Cerebellar nuclear complex (tissue), 1 donor: Measurements from ENCODE around the gene CRTC3.
"Not testable (repeated sequence)": the region's sequence is repeated elsewhere in the genome, so short reads cannot be mapped to it uniquely, and the experiment has no call there.

Experiments
- DNase-seq, 2 experiments: peaks; one replicate each; lab custom pipeline; 2025; lab: John Stamatoyannopoulos, UW

Gene CRTC3

DNA sequence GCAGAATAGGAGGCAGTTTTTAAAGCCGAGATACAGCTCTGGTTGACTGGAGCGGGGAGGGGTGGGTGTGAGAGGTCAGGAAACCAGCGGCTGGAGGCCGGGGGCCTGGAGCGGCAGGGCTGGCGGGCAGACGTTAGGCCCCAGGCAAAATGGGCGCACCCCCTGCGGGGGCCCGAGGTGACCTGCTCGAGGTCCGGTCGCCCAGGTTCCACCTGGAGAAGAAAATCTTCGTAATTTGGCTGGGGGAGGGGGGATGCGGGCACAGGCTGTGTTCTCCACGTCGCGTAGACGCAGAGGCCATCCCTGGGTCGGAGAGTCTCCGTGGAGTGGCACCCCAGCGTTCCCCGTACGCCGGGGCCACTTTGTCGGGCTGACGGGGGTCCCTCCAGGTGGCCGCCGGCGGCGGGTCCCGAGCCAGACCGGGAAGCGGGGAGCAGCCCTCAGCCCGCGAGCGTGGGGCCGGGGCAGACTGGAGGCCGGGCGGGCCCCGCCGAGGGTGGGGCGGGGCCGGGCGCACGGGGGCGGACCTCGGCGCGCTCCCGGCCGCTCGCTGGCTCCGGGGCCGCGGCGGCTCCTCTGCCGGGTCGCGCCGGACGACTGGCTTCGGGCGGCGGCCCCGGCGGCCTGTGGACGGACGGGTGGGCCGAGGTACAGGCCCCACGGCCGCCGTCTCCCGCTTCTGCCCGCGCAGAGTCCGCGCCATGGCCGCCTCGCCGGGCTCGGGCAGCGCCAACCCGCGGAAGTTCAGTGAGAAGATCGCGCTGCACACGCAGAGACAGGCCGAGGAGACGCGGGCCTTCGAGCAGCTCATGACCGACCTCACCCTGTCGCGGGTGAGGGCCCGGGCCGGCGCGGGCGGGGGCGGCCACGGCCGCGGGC is at the start of gene CRTC3:
CRTC3 (plus strand) TSS at position 553 of the 879 bp plus-strand sequence; CDS start at position 702, 149 bp downstream.
- no peak for DNase-seq

DNA sequence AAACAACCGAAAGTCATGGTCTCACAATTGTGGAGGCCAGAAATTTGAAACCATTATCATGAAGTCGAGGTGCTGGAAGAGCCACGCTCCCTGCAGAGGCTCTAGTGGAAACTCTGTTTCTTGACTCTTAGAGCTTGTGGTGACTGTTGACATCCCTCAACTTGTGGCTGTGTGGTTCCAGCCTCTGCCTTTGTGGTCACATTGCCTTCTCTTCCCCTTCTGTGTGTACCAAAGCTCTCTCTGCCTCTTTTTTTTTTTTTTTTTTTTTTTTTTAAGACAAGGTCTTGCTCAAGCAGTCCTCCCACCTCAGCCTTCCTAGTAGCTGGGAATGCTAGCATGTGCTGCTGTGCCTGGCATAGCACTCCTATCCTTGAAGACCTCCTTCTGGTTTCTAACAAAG is 48.7 kb upstream of the CRTC3 start:
- no peak for DNase-seq

DNA sequence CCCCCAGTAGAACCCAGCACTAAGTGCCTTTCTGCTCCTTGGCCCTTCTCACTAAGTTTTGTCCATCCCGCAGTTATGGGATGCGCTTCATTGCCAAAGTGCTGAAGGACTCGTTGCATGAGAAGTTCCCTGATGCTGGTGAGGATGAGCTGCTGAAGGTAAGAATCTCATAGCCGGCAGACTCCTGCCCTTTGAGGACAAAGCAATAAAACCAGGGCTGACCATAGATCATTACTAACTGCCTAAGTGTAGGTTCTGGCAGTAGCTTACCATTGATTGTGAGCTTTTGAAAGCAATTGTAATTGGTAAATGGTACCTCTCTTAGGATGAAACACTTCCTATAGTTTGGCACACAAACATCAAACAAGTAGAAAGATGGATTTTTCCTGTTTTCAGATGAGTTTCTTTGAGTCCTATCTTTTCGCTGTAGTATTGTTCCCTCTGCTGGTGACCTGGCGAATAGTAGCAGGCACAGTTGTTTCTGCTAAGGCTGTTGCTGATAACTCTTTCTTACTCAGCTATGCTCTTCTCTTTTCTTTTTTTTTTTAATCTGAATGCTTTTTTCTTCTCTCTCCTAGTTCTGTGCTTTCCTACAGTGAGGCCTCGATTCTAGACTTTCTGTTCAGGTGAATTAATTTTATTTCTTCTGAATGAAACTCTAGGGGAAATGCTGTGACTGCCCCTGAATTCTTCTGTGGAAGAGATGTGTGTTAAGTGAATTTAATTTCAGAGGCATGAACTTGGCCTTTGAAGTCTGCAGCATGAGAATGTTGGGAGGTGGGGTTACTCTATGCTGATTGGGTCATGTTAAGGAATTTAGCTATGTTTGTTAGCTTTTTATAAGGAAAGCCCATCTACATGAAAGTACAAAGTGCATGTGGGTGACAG is 47.4 kb upstream of the CRTC3 start:
- DNase-seq = no peak

DNA sequence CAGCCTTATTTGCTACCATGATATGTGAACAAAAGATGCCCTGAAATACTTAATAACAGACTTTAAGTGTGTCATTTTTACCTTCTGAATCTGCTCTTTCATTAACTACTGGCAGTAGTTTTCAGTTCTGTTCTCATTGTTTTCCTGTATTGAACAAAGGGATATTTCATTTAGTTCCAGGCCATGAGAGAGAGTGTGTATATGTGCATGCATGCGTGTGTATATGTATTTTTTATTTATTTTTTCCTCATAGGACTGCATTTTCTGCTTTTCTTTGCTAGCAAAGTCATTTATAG is 46.8 kb upstream of the CRTC3 start:
- no peak for DNase-seq

- DNase-seq = no peak
These were observed 46.1 kb upstream of the CRTC3 start for GRCh38 chr15:90483637-90484036.

GRCh38 chr15:90487186-90487585 is 42.5 kb upstream of the CRTC3 start:
- no peak for DNase-seq

DNA sequence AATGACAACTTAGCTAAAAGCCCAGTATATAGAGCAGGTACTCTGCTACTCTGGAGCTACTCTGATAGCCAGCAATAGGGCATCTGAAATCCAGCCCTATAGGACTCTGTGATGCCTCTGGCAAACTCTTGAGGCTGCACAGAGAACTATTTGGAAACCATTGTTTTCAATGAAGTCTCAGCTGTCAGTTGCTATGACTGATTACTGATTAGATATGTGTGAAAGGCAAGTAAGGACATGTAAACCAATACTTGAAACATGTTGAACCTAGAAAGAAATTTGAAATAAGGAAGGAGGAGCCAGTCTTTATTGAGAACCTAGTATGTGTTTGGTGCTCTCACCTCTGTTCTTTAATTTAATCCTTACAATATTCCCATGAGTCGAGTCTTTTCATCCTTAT is 40.2 kb upstream of the CRTC3 start:
- no peak for DNase-seq

DNA sequence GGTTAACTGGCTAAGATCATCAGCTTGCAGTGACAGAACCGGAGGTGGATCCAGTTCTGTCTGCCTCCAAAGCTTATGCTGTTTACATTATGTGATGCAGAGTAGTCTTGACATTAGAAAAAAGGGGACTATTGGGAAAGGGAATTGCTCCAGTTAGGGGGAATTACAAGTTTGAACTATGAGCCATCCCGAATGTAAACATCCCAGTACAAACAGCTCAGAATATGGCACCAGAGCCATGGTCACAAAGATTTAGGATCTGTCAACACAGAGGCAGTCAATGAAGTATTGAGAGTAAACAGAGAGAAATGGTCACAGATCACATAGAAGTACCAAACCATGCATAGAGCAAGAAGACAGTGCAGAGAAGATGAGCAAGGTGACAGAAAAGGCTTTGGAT is 39.8 kb upstream of the CRTC3 start:
- DNase-seq = no peak

GRCh38 chr15:90493647-90494046 is 36.1 kb upstream of the CRTC3 start:
- no peak for DNase-seq

GRCh38 chr15:90495067-90495466 is 34.7 kb upstream of the CRTC3 start:
- DNase-seq = no peak

- no peak for DNase-seq
These were observed 32.9 kb upstream of the CRTC3 start for GRCh38 chr15:90496791-90497190.

- DNase-seq = no peak
These were observed 32.3 kb upstream of the CRTC3 start for GRCh38 chr15:90497376-90497775.

GRCh38 chr15:90497912-90498311 is 31.8 kb upstream of the CRTC3 start:
- DNase-seq = no peak

DNA sequence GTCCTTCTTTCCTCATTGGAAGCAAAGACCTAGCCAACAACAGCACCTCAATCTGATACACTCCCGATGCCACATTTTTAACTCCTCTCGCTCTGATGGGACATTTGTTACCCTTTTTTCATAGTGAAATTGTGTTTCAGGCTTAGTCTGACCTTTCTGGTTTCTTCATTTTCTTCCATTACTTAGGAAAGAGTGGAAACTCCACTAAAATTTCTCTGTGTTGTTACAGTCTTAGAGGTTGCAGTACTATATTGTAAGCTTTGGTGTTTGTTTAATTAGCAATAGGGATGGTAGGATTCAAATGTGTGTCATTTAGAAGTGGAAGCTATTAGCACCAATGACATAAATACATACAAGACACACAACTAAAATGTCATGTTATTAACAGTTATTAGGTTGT is 29.6 kb upstream of the CRTC3 start:
- DNase-seq = no peak

DNA sequence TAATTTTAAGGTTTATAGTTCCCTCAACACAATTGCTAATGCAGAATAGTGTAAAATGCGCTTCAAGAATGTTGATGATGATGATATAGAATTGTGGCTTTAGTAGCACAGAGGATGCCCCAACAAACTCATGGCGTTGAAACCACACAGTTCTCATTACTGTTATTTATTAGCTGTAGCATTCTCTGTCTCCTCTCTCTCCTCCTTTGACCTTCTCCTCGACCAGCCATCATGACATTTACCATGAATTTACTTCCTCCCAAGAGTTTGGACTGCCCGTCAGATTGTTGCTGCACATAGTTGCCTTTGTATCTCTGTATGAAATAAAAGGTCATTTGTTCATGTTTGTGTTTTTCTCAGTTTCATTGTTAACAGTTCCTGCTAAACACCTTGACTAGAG is 27.8 kb upstream of the CRTC3 start:
- DNase-seq = no peak

DNA sequence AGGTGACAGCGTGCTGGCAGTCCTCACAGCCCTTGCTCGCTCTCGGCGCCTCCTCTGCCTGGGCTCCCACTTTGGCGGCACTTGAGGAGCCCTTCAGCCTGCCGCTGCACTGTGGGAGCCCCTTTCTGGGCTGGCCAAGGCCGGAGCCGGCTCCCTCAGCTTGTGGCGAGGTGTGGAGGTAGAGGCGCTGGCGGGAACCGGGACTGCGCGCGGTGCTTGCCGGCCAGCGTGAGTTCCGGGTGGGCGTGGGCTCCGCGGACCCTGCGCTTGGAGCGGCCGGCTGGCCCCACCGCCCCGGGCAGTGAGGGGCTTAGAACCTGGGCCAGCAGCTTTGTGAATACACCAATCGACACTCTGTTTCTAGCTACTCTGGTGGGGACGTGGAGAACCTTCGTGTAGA is 18.9 kb upstream of the CRTC3 start:
- not testable (repeated sequence) for DNase-seq

DNA sequence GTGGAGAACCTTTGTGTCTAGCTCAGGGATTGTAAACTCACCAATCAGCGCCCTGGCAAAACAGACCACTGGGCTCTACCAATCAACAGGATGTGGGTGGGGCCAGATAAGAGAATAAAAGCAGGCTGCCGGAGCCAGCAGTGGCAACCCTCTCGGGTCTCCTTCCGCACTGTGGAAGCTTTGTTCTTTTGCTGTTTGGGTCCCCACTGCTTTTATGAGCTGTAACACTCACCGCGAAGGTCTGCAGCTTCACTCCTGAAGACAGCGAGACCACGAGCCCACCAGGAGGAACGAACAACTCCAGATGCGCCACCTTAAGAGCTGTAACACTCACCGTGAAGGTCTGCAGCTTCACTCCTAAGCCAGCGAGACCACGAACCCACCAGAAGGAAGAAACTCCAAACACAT is 18.5 kb upstream of the CRTC3 start:
- not testable (repeated sequence) for DNase-seq

GRCh38 chr15:90512276-90512675 is 17.4 kb upstream of the CRTC3 start:
- DNase-seq = no peak

DNA sequence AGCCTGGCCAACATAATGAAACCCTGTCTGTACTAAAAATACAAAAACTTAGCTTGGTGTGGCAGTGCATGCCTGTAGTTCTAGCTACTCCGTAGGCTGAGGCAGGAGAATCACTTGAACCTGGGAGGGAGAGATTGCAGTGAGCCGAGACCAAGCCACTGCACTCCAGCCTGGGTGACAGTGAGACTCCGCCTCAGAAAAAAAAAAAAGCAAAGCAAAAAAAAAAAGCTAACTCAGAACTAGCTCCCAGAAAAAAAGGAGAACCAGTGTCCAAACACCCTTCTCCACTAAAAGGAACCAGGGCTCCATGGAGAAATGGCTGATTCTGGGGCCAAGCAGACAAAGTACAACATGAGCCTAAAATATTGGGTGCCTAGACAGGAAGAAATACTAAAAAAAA is 16.7 kb upstream of the CRTC3 start:
- no peak for DNase-seq

DNA sequence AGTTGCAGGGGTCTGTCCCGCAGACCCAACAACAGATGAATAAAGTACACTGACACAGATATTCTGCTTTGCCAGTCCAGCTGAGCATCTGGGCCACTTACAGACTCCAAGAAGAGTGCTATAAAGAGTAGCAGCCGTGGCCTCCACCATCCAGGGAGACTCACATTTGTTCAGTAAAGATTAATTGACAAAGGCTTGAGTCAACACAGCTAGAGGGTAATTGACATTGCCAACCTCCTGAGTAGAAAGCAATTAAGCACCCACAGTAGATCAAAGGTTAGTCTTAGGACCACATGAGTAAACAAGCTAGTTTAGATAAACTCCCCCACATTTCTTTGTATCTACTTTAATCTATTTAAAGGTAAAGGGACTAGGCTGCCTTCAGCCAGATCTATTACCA is 16.3 kb upstream of the CRTC3 start:
- DNase-seq = no peak

- DNase-seq = not testable (repeated sequence)
These were observed 15.8 kb upstream of the CRTC3 start for GRCh38 chr15:90513893-90514292.

DNA sequence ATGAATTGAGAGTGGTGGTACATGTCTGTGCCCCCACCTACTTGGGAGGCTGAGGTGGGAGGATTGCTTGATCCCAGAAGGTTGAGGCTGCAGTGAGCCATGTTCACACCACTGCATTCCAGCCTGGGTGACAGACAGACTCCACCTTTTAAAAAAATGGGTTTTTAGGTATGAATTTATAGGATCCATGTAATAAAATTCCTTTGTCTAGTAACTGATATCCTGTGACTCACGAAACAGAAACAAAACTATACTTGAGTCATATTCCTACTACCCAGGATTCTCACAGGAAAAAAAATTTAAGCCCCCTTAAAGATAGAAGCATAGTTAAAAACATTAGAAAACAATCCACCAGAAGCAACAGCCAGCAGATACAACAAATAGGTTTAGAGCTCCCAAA is 10.0 kb upstream of the CRTC3 start:
- no peak for DNase-seq

DNA sequence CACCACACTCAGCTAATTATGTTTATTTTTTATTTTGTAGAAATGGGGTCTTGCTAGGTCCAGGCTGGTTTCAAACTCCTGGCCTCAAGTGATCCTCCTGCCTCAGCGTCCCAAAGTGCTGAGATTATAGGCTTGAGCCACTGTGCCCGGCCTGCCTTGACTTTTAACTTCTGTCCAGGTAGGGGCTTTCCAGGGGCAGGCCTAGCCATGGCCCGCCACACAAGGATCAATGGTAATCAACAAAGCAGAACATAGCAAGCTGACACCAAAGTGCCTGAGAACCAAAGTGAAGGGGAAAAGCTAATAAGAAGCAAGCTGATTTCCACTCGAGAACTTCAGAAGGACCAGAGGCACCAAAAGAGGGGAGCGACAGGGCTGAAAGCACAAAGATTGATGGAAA is 9.4 kb upstream of the CRTC3 start:
- no peak for DNase-seq
